ENCODE results near the gene MYO10. TPM values are rescaled to one million over a fixed set of nuclear protein-coding genes. Genes with fewer than 3 reads are reported as not detected.

The MYO10 gene
- total and polyA plus RNA-seq, 2 donors (not counting 3 experiments of a cell fraction or from before 2014, with no cell fraction given), result 36.0 to 148 TPM

DNA sequence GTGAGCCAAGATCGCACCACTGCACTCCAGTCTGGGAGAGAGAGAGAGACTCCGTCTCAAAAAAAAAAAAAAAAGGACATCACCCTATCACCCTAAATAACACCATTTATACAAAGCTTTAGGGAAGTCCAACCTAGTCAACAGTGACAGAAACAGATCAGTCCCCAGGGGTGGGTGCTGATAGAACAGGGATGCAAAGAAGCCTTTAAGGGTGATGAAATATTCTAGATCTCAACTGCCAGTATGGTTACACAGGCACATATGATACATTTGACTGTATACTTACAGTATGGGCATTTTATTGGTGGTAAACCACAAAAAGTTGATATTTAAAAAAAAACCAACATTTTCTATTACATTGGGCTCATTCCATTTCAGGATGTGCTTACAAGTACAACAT lies 324.1 kb downstream of the MYO10 start:
- peaks cover 11 to 13% of the 10 kb centered on the region in 2 experiments for H3K27me3 ChIP-seq (ENCODE audit: control insufficient read depth in 2 of 2, insufficient read depth in 2 of 2, low read length in 2 of 2)
- FAIRE-seq, result no peak
- CTCF ChIA-PET, result no interaction called here
- H3K4me1 ChIP-seq (ENCODE audit: control insufficient read depth, extremely low read depth, insufficient read depth, low read length), result peaks cover under 1% of the 10 kb centered on the region
- H4K20me1 ChIP-seq (replicated peaks; ENCODE audit: control insufficient read depth, extremely low read depth, insufficient read depth, low read length), result no peaks in the 10 kb centered on the region
- no TSS peak for BruUV-seq (replicated peaks)
- intact Hi-C loops (cut with micrococcal nuclease) (no loop called here), dilution Hi-C loops (cut with MboI; ENCODE audit: extremely low pct_ligation_motif_present, low sequenced_read_pairs) (no loop called here)
- H3K4me2 ChIP-seq (ENCODE audit: insufficient read depth, low read length), result no peak overlapping the region
- POLR2A ChIA-PET, result no interaction called here
- H3K9ac ChIP-seq (replicated peaks; ENCODE audit: extremely low read depth, insufficient read depth, low read length), result no peak overlapping the region
- H3K36me3 ChIP-seq (ENCODE audit: control insufficient read depth in 2 of 2, extremely low read depth in 1 of 2, insufficient read depth in 2 of 2, low read length in 2 of 2), result no peaks in the 10 kb centered on the region
- TF ChIP-seq JUN (IDR thresholded peaks at IDR 0.05; ENCODE audit: borderline replicate concordance, insufficient read depth, insufficient read length, low read depth) (no peak), POLR2A (IDR thresholded peaks at IDR 0.05; ENCODE audit: low read depth, low read length) (no peak), GATA2 (IDR thresholded peaks at IDR 0.05; ENCODE audit: insufficient read depth, insufficient read length, low read depth, low read length) (no peak), EZH2 (IDR thresholded peaks at IDR 0.05; ENCODE audit: borderline replicate concordance, low read depth, low read length, severe bottlenecking) (no peak), MYC (IDR thresholded peaks at IDR 0.05; ENCODE audit: low read depth, low read length) (no peak), POLR2AphosphoS5 (IDR thresholded peaks at IDR 0.05; ENCODE audit: insufficient read depth, low read depth, low read length) (no peak), FOS (IDR thresholded peaks at IDR 0.05; ENCODE audit: borderline replicate concordance, insufficient read depth, low read length) (no peak)
- TF ChIP-seq, protein P1, sequence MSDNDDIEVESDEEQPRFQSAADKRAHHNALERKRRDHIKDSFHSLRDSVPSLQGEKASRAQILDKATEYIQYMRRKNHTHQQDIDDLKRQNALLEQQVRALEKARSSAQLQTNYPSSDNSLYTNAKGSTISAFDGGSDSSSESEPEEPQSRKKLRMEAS (IDR thresholded peaks at IDR 0.05; ENCODE audit: insufficient read depth, insufficient read length), result no peak
- TF ChIP-seq, protein P2, sequence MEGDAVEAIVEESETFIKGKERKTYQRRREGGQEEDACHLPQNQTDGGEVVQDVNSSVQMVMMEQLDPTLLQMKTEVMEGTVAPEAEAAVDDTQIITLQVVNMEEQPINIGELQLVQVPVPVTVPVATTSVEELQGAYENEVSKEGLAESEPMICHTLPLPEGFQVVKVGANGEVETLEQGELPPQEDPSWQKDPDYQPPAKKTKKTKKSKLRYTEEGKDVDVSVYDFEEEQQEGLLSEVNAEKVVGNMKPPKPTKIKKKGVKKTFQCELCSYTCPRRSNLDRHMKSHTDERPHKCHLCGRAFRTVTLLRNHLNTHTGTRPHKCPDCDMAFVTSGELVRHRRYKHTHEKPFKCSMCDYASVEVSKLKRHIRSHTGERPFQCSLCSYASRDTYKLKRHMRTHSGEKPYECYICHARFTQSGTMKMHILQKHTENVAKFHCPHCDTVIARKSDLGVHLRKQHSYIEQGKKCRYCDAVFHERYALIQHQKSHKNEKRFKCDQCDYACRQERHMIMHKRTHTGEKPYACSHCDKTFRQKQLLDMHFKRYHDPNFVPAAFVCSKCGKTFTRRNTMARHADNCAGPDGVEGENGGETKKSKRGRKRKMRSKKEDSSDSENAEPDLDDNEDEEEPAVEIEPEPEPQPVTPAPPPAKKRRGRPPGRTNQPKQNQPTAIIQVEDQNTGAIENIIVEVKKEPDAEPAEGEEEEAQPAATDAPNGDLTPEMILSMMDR (IDR thresholded peaks at IDR 0.05; ENCODE audit: extremely low read depth in 1 of 2, insufficient read depth in 1 of 2, low read depth in 1 of 2, low read length in 2 of 2), result no peak
- DNase-seq (ENCODE audit: low read depth, low spot score), result no peak
- no peaks in the 10 kb centered on the region for H3K79me2 ChIP-seq (ENCODE audit: control insufficient read depth, insufficient read depth, low read length)
- no peak overlapping the region for H3K27ac ChIP-seq (ENCODE audit: insufficient read depth, low read depth, low read length)
- H3K9me1 ChIP-seq (replicated peaks; ENCODE audit: control insufficient read depth, extremely low read depth, insufficient read depth, low read length), result no peaks in the 10 kb centered on the region
- H2AFZ ChIP-seq (ENCODE audit: low read depth, low read length), result no peak overlapping the region
- no peaks in the 10 kb centered on the region for H3K9me3 ChIP-seq (replicated peaks; ENCODE audit: control insufficient read depth, insufficient read depth, low read length)
- no peak overlapping the region for H3K4me3 ChIP-seq (replicated peaks in 1 of 3; ENCODE audit: insufficient read depth in 1 of 3, low read depth in 1 of 3, low read length in 3 of 3)

Small RNAs within 50 kb of the gene (small RNA-seq; reads per million reads assigned to genes)
- gene RF00019 (ENCODE audit: insufficient read depth, insufficient read length, low read depth, low replicate concordance) (not detected), gene RNA5SP179 (ENCODE audit: insufficient read depth, insufficient read length, low read depth, low replicate concordance) (not detected), gene RNU6-660P (ENCODE audit: insufficient read depth, insufficient read length, low read depth, low replicate concordance) (not detected)
